GM04503 (cell line): ENCODE results near the gene ELP2.
"Not testable (repeated sequence)": the region's sequence is repeated elsewhere in the genome, so short reads cannot be mapped to it uniquely, and the experiment has no call there.

Source experiments
- DNase-seq: peaks from one replicate; pipeline ENCODE4 v3.0.0-alpha.2; 2012; ENCODE audit warnings: low read depth

ELP2 gene, protein sequence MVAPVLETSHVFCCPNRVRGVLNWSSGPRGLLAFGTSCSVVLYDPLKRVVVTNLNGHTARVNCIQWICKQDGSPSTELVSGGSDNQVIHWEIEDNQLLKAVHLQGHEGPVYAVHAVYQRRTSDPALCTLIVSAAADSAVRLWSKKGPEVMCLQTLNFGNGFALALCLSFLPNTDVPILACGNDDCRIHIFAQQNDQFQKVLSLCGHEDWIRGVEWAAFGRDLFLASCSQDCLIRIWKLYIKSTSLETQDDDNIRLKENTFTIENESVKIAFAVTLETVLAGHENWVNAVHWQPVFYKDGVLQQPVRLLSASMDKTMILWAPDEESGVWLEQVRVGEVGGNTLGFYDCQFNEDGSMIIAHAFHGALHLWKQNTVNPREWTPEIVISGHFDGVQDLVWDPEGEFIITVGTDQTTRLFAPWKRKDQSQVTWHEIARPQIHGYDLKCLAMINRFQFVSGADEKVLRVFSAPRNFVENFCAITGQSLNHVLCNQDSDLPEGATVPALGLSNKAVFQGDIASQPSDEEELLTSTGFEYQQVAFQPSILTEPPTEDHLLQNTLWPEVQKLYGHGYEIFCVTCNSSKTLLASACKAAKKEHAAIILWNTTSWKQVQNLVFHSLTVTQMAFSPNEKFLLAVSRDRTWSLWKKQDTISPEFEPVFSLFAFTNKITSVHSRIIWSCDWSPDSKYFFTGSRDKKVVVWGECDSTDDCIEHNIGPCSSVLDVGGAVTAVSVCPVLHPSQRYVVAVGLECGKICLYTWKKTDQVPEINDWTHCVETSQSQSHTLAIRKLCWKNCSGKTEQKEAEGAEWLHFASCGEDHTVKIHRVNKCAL

GRCh38 chr18:36129300-36130038, at the start of gene ELP2, which contains the start of gene SLC39A6:
Gene ELP2, plus strand, starts transcription at chr18:36129899. Its CDS starts 35 bp downstream, at chr18:36129934.
Gene SLC39A6, minus strand, starts transcription at chr18:36129340. Its CDS starts 2,333 bp downstream, at chr18:36127007.
- DNase-seq: peak; percentile 67

DNA sequence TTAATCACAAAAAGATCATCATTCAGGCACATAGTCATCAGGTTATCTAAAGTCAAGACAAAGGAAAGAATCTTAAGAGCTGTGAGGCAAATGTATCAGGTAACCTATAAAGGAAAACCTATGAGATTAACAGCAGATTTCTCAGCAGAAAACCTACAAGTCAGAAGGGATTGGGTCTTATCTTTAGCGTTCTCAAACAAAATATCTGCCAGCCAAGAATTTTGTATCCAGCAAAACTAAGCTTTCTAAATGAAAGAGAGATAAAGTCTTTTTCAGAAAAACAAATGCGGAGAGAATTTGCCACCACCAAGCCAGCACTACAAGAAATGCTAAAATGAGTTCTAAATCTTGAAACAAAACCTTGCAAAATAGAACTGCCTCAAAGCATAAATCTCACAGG, 48.6 kb upstream of the ELP2 start:
- DNase-seq: not testable (repeated sequence)

GRCh38 chr18:36083729-36084128, 46.0 kb upstream of the ELP2 start:
- no peak for DNase-seq

- no peak for DNase-seq
Measured at GRCh38 chr18:36085195-36085594, 44.5 kb upstream of the ELP2 start.

DNA sequence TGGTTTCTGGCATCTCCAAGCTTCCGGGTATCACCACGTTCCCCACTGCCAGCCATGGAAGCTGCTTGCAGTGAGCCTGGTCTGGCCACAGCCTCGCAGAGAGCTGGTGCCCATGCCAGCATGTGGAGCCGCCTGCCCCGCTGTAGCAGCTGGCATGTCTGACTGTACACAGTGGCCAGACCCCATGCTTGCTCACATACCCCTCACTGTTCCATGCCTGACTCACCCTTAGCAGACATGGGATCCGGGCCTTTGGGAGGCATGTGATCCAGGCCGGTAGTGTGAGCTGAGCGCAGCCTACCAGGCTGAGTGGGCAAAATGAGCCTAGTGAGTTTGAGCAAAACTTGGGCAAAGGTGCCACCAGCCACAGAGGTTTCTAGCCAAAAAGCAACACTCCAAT, 43.5 kb upstream of the ELP2 start:
- no peak for DNase-seq

- DNase-seq: no peak
Measured at GRCh38 chr18:36088256-36088655, 41.4 kb upstream of the ELP2 start.

- DNase-seq: no peak
Measured at GRCh38 chr18:36089001-36089400, 40.7 kb upstream of the ELP2 start.

- not testable (repeated sequence) for DNase-seq
Measured at GRCh38 chr18:36092116-36092515, 37.6 kb upstream of the ELP2 start.

GRCh38 chr18:36094431-36094830, 35.3 kb upstream of the ELP2 start:
- DNase-seq: no peak

GRCh38 chr18:36095936-36096519, 33.7 kb upstream of the ELP2 start:
- no peak for DNase-seq

DNA sequence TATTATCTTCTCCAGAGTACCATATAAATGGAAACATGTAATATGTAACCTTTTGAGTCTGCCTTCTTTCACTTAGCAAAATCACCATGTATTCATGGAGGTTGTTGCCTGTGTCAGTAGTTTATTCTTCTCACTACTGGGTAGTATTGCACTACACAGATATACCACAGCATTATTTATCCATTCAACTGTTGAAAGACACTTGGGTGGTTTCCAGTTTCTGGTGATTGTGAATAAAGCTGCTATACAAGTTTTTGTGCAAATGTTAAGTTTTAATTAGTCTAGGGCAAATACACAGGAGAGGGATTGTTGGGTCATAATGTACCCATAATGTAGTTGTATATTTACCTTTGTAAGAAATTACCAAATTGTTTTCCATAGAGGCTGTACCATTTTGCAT, 32.7 kb upstream of the ELP2 start:
- no peak for DNase-seq

DNA sequence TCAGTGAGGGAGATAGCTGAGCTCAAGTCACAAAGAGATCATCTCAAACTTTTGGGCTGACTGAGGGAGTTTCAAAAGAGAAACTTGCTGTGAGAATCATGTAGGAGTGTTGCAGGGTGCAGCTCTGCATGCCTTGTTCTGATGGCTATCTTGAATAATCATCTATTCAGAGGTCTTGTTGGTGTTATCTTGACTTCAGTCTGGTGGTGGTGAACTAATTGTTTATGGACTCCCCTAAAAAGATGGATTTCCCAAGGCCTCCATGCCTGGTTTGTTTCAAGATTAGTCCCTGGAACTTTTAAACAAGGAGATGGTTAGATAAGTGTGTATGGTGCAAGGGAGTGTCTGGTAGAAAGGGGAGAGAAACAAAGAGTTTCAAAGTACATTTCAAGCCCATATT, 30.4 kb upstream of the ELP2 start:
- no peak for DNase-seq

GRCh38 chr18:36101943-36102342, 27.8 kb upstream of the ELP2 start:
- DNase-seq: no peak

- no peak for DNase-seq
Measured at GRCh38 chr18:36104749-36105148, 24.9 kb upstream of the ELP2 start.

DNA sequence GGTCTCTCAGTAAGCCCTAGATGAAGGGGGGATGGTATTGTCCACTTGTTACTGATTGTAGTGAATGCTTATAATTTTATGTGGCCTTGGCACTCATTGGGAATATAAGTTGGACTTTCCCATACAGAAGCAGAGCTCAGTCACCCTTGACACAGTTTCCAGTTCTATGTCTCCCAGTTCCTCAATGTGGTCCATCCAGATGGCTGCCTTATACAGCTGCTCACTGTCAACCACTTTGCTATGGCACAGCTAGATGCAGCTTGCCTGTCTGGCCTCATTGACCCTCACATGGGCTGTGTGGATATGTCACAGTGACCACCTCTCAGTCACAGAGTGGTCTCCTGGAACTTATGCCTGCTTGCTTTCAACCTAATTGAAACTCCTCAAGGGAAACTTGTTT, 22.2 kb upstream of the ELP2 start:
- no peak for DNase-seq

- DNase-seq: no peak
Measured at GRCh38 chr18:36108196-36108595, 21.5 kb upstream of the ELP2 start.

DNA sequence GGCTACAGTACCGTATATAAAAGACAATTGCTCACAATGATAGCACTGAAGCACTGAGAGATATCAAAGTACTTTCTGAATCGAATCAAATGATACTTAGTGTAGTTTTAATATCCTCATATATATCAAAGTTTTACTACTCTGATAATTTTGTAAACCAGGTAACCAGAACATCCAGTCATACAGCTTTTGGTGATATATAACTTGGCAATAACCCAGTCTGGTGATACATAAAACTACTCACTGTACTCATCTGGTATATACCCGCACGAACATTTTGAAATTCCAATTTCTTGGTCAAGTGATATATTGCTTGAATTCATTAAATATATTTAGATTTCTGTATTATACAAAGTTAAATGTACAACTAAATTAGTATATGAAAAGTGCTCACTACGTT, 21.1 kb upstream of the ELP2 start:
- no peak for DNase-seq

GRCh38 chr18:36109737-36110136, 20.0 kb upstream of the ELP2 start:
- no peak for DNase-seq

GRCh38 chr18:36112302-36112701, 17.4 kb upstream of the ELP2 start:
- DNase-seq: no peak

DNA sequence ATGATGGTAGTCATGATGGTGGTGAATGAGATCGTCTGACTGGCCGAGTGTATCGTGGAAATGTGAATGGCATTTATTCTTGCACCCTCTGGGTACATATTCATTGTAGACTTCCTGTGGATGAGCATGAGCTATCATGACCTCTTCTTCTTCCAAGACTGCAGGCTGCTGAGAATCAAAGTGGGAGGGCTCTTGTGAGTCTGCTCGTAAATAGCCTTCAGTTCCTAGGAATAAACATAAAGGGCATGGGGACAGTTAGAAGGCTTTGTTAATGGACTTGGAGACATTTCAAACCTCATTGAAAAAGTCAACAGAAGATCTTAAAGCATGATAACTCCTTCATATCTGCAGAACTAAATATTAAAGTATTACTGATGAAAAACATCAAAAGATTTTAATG, 15.4 kb upstream of the ELP2 start:
- DNase-seq: no peak

- DNase-seq: no peak
Measured at GRCh38 chr18:36114738-36115137, 15.0 kb upstream of the ELP2 start.

- DNase-seq: not testable (repeated sequence)
Measured at GRCh38 chr18:36116771-36117170, 12.9 kb upstream of the ELP2 start.
